IMR-90 (cell line): ENCODE results near the gene DKK3. TPM values are rescaled to one million over a fixed set of nuclear protein-coding genes. Genes with fewer than 3 reads are reported as not detected.
A peak's percentile ranks its signal among the peaks of the same experiment; 100 is the strongest.

Experiments used
- ATAC-seq: fragments of 200-7000 bp; cut with Tn5 transposase; 2 replicates; pipeline ENCODE4 v1.9.1; 2020; ENCODE audit warnings: low read depth, mild to moderate bottlenecking, moderate library complexity
- BruUV-seq: library from RNA; stranded (reverse); fragments of 400-500 nt; replicated peaks from 2 replicates; lab custom pipeline; 2021; lab: Mats Ljungman, UMichigan
- CTCF ChIA-PET: fragments of 300-600 bp; formaldehyde crosslinking; extraction: SDS; loops from one replicate; lab custom pipeline; 2021; ENCODE audit warnings: antibody characterized with exemption; lab: Yijun Ruan, JAX
- POLR2A ChIA-PET: fragments of 300-600 bp; sonication (Branson Sonifier 250); formaldehyde crosslinking; loops from one replicate; lab custom pipeline; 2022; ENCODE audit warnings: antibody characterized with exemption; ENCODE audit not compliant: unreplicated experiment; lab: Charles Lee
- DNase-seq: peaks from one replicate; pipeline ENCODE4 v3.0.0; 2013
- H2AFZ ChIP-seq: replicated peaks from 2 replicates; pipeline ENCODE3; 2013; ENCODE audit warnings: low read length, mild to moderate bottlenecking; ENCODE audit not compliant: poor library complexity
- H2AK5ac ChIP-seq: 2 replicates; pipeline ENCODE4 v1.6.1; 2013; ENCODE audit warnings: low read depth, low read length, inconsistent platforms
- H2AK9ac ChIP-seq: replicated peaks from 2 replicates; pipeline ENCODE3; 2013; ENCODE audit warnings: mild to moderate bottlenecking, low read depth, low read length, moderate library complexity; ENCODE audit not compliant: poor library complexity
- H2BK120ac ChIP-seq: 2 replicates; pipeline ENCODE4 v1.6.1; 2013; ENCODE audit warnings: low read depth, low read length, inconsistent platforms
- H2BK15ac ChIP-seq: 3 replicates; pipeline ENCODE4 v1.6.1; 2013; ENCODE audit warnings: low read depth, low read length, inconsistent platforms
- H2BK20ac ChIP-seq: 2 replicates; pipeline ENCODE4 v1.6.1; 2013; ENCODE audit warnings: low read depth, mild to moderate bottlenecking, inconsistent platforms, low read length, moderate library complexity
- H2BK5ac ChIP-seq: 2 replicates; pipeline ENCODE4 v1.6.1; 2013; ENCODE audit warnings: mild to moderate bottlenecking, low read depth, low read length, inconsistent platforms; ENCODE audit not compliant: poor library complexity, severe bottlenecking
- H3K14ac ChIP-seq: replicated peaks from 2 replicates; pipeline ENCODE4 v1.6.1; 2013; ENCODE audit warnings: low read depth, low read length, inconsistent platforms
- H3K18ac ChIP-seq: 2 replicates; pipeline ENCODE4 v1.6.1; 2013; ENCODE audit warnings: low read depth, low read length, control low read depth
- H3K23ac ChIP-seq: 2 replicates; pipeline ENCODE4 v1.6.1; 2013; ENCODE audit warnings: low read depth, low read length, inconsistent platforms
- H3K27ac ChIP-seq: 2 replicates; pipeline ENCODE4 v1.5.1; 2013; ENCODE audit warnings: mild to moderate bottlenecking, control low read depth, low read length; ENCODE audit not compliant: insufficient read depth
- H3K27me3 ChIP-seq: 2 replicates; pipeline ENCODE4 v1.6.1; 2013; ENCODE audit warnings: low read length; ENCODE audit not compliant: control insufficient read depth, insufficient read depth
- H3K36me3 ChIP-seq: 2 replicates; pipeline ENCODE4 v1.6.1; 2013; ENCODE audit warnings: low read length, mixed read lengths; ENCODE audit not compliant: control insufficient read depth, insufficient read depth
- H3K4ac ChIP-seq: 2 replicates; pipeline ENCODE4 v1.6.1; 2013; ENCODE audit warnings: low read depth, low read length, inconsistent platforms
- H3K4me1 ChIP-seq: 2 replicates; pipeline ENCODE4 v1.6.1; 2013; ENCODE audit warnings: low read length, mixed read lengths; ENCODE audit not compliant: control insufficient read depth, insufficient read depth
- H3K4me2 ChIP-seq: 2 replicates; pipeline ENCODE4 v1.6.1; 2013; ENCODE audit warnings: low read depth, mild to moderate bottlenecking, control low read depth, low read length, moderate library complexity
- H3K4me3 ChIP-seq: 2 replicates; pipeline ENCODE4 v1.5.1; 2013; ENCODE audit warnings: low read depth, mild to moderate bottlenecking, control low read depth, low read length, moderate library complexity; ENCODE audit not compliant: insufficient read depth
- H3K56ac ChIP-seq: 2 replicates; pipeline ENCODE4 v1.6.1; 2013; ENCODE audit warnings: low read length, inconsistent platforms; ENCODE audit not compliant: insufficient read depth; ENCODE audit errors: extremely low read depth
- H3K79me1 ChIP-seq, 2 experiments: 2 replicates each; pipeline ENCODE4 v1.6.1; 2013; ENCODE audit warnings: low read length in 2 of 2, inconsistent platforms in 1 of 2, low read depth in 1 of 2
- H3K9ac ChIP-seq: 2 replicates; pipeline ENCODE4 v1.6.1; 2013; ENCODE audit warnings: low read depth, low read length, control low read depth
- H3K9me1 ChIP-seq: 2 replicates; pipeline ENCODE4 v1.6.1; 2013; ENCODE audit warnings: low read length, inconsistent platforms; ENCODE audit not compliant: insufficient read depth
- H3K9me3 ChIP-seq: 2 replicates; pipeline ENCODE4 v1.6.1; 2013; ENCODE audit warnings: low read length; ENCODE audit not compliant: control insufficient read depth, insufficient read depth
- H4K20me1 ChIP-seq: 2 replicates; pipeline ENCODE4 v1.6.1; 2013; ENCODE audit warnings: low read length, inconsistent platforms; ENCODE audit not compliant: insufficient read depth
- H4K5ac ChIP-seq: 2 replicates; pipeline ENCODE4 v1.6.1; 2013; ENCODE audit warnings: mild to moderate bottlenecking, low read depth, low read length, control low read depth
- H4K8ac ChIP-seq, 2 experiments: 2 replicates each; pipeline ENCODE4 v1.6.1; 2013; ENCODE audit warnings: low read depth in 2 of 2, low read length in 2 of 2, control low read depth in 1 of 2, inconsistent platforms in 1 of 2
- H4K91ac ChIP-seq: 2 replicates; pipeline ENCODE4 v1.6.1; 2013; ENCODE audit warnings: low read depth, low read length, inconsistent platforms; ENCODE audit not compliant: insufficient read depth
- ELK1 ChIP-seq: fragments of 150-350 bp; IDR thresholded peaks from 2 replicates; pipeline ENCODE4 v1.6.1; 2016; ENCODE audit warnings: low read depth, mild to moderate bottlenecking, low read length, moderate library complexity, borderline replicate concordance
- NFE2L2 ChIP-seq: fragments of 150-350 bp; IDR thresholded peaks from 2 replicates; pipeline ENCODE4 v1.6.1; 2016; ENCODE audit warnings: low read depth, mild to moderate bottlenecking, low read length
- WGBS, 2 experiments: methylation state at CpG; one replicate each; pipeline versions ENCODE4 v1.1.5 to v1.1.7; 2013; ENCODE audit warnings: missing lambda C conversion rate in 2 of 2; ENCODE audit not compliant: insufficient read length in 1 of 2; ENCODE audit errors: extremely low coverage in 2 of 2; 5-methylcytosine and 5-hydroxymethylcytosine counted together
- dilution Hi-C: fragments of 300-500 bp; cut with HindIII; formaldehyde crosslinking; loops from one replicate; pipeline ENCODE4 v1.14.3; 2018; ENCODE audit warnings: low sequenced_read_pairs; ENCODE audit not compliant: unreplicated experiment
- in situ Hi-C: fragments of 300-500 bp; cut with MboI; formaldehyde crosslinking; loops from 3 replicates; pipeline ENCODE4 v1.14.3; 2019; ENCODE audit warnings: low sequenced_read_pairs, inconsistent platforms, mixed read lengths
- intact Hi-C: fragments of 100-400 bp; cut with micrococcal nuclease; formaldehyde crosslinking; loops from 2 replicates; pipeline ENCODE4 v1.10.0; 2022
- polyA plus RNA-seq, 3 experiments: library from polyadenylated mRNA; depleted of rRNA; stranded (reverse); fragments of >200 nt; gene quantifications; 2 replicates each; pipeline ENCODE4 v1.2.3, GENCODE V29; 2012; ENCODE audit warnings: low replicate concordance in 1 of 3
- total RNA-seq: library from RNA; depleted of rRNA; stranded (reverse); fragments of >200 nt; gene quantifications from 2 replicates; pipeline ENCODE4 v1.2.3, GENCODE V29; 2012
- TF ChIP-seq, protein P1 (sequence below): conservative IDR thresholded peaks from 2 replicates; pipeline ENCODE4 v1.5.1; 2012; ENCODE audit warnings: mild to moderate bottlenecking, low read depth, low read length, improper control_type of control experiment

DKK3 gene
- total and polyA plus RNA-seq, 2 of the 4 experiments (the other 2 are of a cell fraction) = 453 to 964 TPM

DNA sequence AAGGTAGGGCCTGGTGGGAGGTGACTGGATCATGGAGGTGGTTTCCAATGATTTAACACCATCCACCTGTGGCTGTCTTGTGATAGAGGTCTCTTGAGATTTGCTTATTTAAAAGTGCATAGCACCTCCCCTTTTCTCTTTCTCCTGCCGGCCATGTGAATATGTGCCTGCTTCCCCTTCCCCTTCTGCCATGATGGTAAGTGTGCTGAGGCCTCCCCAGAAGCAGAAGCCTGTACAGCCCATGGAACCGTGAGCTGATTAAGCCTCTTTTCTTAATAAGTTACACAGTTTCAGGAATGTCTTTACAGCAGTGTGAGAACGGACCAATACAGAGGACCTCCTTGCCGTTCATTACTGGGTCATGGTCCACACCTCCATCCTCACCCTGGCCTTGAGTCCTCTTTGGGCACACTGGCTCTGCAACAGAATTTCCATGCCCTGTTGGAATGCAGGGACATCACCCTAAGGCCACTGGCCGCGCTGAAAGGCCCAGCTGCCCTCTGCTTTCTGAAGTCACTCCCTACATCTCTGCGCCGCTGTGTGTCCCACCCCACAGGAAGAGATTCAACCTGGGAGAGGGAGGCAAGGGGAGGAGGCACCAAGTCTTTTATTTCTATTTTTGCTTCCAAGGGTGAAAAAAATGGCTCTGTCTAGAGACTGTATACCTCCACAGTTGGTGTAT lies 49.0 kb upstream of the DKK3 start:
- Histone ChIP-seq H3K79me1 (no peaks in the 10 kb centered on the region), H3K4me1 (no peaks in the 10 kb centered on the region), H3K27me3 (no peaks in the 10 kb centered on the region), H4K20me1 (no peaks in the 10 kb centered on the region), H4K91ac (no peak overlapping the region), H3K36me3 (no peaks in the 10 kb centered on the region), H3K4me2 (no peak overlapping the region), H3K9me1 (peaks cover 4% of the 10 kb centered on the region; the same call in 1 of the 2 replicates), H3K23ac (no peak overlapping the region), H2BK5ac (no peak overlapping the region), H2BK120ac (no peak overlapping the region), H3K9ac (no peak overlapping the region), H2AFZ (no peak overlapping the region), H2BK15ac (peak overlapping the region; percentile 25; the same call in 1 of the 3 replicates), H4K5ac (no peak overlapping the region), H3K9me3 (no peaks in the 10 kb centered on the region), H2BK20ac (peak overlapping the region; percentile 3; the same call in 1 of the 2 replicates), H3K18ac (no peak overlapping the region), H2AK9ac (peak overlapping the region; percentile 67), H3K4ac (peak overlapping the region; percentile 35; the same call in 1 of the 2 replicates), H3K27ac (no peak overlapping the region), H3K56ac (no peak overlapping the region), H3K14ac (0 out of 2 replicates have a peak overlapping the region, but pooled peaks have one; percentile 11), H4K8ac (no peak overlapping the region; a peak in 1 of 4 replicates), H2AK5ac (peak overlapping the region; percentile 61; the same call in 1 of the 2 replicates), H3K4me3 (no peak overlapping the region)
- ChIA-PET POLR2A (no interaction called here), CTCF (no interaction called here)
- intact Hi-C loops = no loop called here
- DNase-seq = no peak
- TF ChIP-seq, protein P1, sequence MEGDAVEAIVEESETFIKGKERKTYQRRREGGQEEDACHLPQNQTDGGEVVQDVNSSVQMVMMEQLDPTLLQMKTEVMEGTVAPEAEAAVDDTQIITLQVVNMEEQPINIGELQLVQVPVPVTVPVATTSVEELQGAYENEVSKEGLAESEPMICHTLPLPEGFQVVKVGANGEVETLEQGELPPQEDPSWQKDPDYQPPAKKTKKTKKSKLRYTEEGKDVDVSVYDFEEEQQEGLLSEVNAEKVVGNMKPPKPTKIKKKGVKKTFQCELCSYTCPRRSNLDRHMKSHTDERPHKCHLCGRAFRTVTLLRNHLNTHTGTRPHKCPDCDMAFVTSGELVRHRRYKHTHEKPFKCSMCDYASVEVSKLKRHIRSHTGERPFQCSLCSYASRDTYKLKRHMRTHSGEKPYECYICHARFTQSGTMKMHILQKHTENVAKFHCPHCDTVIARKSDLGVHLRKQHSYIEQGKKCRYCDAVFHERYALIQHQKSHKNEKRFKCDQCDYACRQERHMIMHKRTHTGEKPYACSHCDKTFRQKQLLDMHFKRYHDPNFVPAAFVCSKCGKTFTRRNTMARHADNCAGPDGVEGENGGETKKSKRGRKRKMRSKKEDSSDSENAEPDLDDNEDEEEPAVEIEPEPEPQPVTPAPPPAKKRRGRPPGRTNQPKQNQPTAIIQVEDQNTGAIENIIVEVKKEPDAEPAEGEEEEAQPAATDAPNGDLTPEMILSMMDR = no peak
- TF ChIP-seq NFE2L2 (no peak), ELK1 (no peak)
- dilution Hi-C loops = no loop called here
- ATAC-seq = no peak
- in situ Hi-C loops = no loop called here
- no TSS peak for BruUV-seq
- WGBS, 2 experiments = 100% methylated on average over 2 of the region's 8 CpGs; no CpG with 5 or more reads in 1 of the 2 experiments
